HCT116 (cell line): ENCODE data around the gene PRKACG. TPM values are rescaled to one million over a fixed set of nuclear protein-coding genes. Genes with fewer than 3 reads are reported as not detected.

Experiments
- ATAC-seq: fragments of 200-7000 bp; cut with Tn5 transposase; 2 replicates; pipeline ENCODE4 v1.9.1; 2020; ENCODE audit warnings: mild to moderate bottlenecking, moderate library complexity
- BruUV-seq: library from RNA; stranded (reverse); fragments of 400-500 nt; replicated peaks from 2 replicates; lab custom pipeline; 2021; lab: Mats Ljungman, UMichigan
- CTCF ChIA-PET: fragments of 300-600 bp; sonication (Branson Sonifier 250); formaldehyde crosslinking; loops from one replicate; lab custom pipeline; 2021; ENCODE audit warnings: antibody characterized with exemption; lab: Charles Lee
- POLR2A ChIA-PET: fragments of 300-600, 350-600 bp; sonication (Branson Sonifier 250); formaldehyde crosslinking; loops from one replicate; lab custom pipeline; 2021; ENCODE audit warnings: antibody characterized with exemption; lab: Charles Lee
- RAD21 ChIA-PET, 2 experiments: fragments of 300-600 bp; sonication (Branson Sonifier 250); formaldehyde crosslinking; loops; one replicate each; lab custom pipeline; 2023; ENCODE audit warnings: low total read pairs in 2 of 2; ENCODE audit not compliant: uncharacterized antibody in 2 of 2, unreplicated experiment in 2 of 2, low non-redundant PET in 1 of 2; lab: Charles Lee
- DNase-seq: peaks from one replicate; pipeline ENCODE4 v3.0.0-alpha.2; 2010; ENCODE audit warnings: low read depth, low spot score
- H2AFZ ChIP-seq: fragments of 200-600 bp; shearing (Covaris generic), sonication (generic); 2 replicates; pipeline ENCODE4 v1.6.1; 2017; ENCODE audit warnings: low read depth, mixed run types, mixed read lengths, antibody characterized with exemption, low read length; ENCODE audit not compliant: poor library complexity, severe bottlenecking
- H3K27ac ChIP-seq: 2 replicates; pipeline ENCODE4 v1.5.1; 2012; ENCODE audit warnings: low read depth, low read length
- H3K27me3 ChIP-seq: fragments of 200-600 bp; sonication (generic); 2 replicates; pipeline ENCODE4 v1.6.1; 2016; ENCODE audit warnings: mixed run types, low read length, mixed read lengths; ENCODE audit not compliant: insufficient read depth
- H3K36me3 ChIP-seq, 2 experiments: fragments of 200-500 bp in 1 of 2; fragments of 200-600 bp in 1 of 2; sonication (Bioruptor generic) in 1 of 2; sonication (generic) in 1 of 2; 2 replicates each; pipeline versions ENCODE4 v1.5.1 to v1.6.1; 2014 to 2016; ENCODE audit warnings: low read length in 2 of 2, inconsistent platforms in 1 of 2, mixed read lengths in 1 of 2, mixed run types in 1 of 2; ENCODE audit not compliant: insufficient read depth in 2 of 2, control insufficient read depth in 1 of 2
- H3K4me1 ChIP-seq, 2 experiments: fragments of 200-600 bp in 1 of 2; sonication (generic) in 1 of 2; 2 replicates each; pipeline versions ENCODE4 v1.5.1 to v1.6.1; 2012 to 2017; ENCODE audit warnings: low read length in 2 of 2, inconsistent platforms in 1 of 2, mild to moderate bottlenecking in 1 of 2, mixed read lengths in 1 of 2, mixed run types in 1 of 2, moderate library complexity in 1 of 2; ENCODE audit not compliant: insufficient read depth in 2 of 2, control insufficient read depth in 1 of 2
- H3K4me2 ChIP-seq: fragments of 200-600 bp; sonication (generic); 2 replicates; pipeline ENCODE4 v1.6.1; 2017; ENCODE audit warnings: mixed run types, low read length, mixed read lengths
- H3K4me3 ChIP-seq, 2 experiments: fragments of 200-600 bp in 1 of 2; sonication (generic) in 1 of 2; replicated peaks in 1 of 2; 2 replicates each; pipeline ENCODE4 v1.5.1; 2011 to 2016; ENCODE audit warnings: low read length in 2 of 2, control low read depth in 1 of 2, low read depth in 1 of 2, mild to moderate bottlenecking in 1 of 2, mixed read lengths in 1 of 2, mixed run types in 1 of 2
- H3K79me2 ChIP-seq: fragments of 200-600 bp; sonication (generic); 2 replicates; pipeline ENCODE4 v1.6.1; 2017; ENCODE audit warnings: mild to moderate bottlenecking, mixed run types, low read length, moderate library complexity, mixed read lengths; ENCODE audit not compliant: insufficient read depth
- H3K9ac ChIP-seq: fragments of 200-600 bp; sonication (generic); 2 replicates; pipeline ENCODE4 v1.6.1; 2016; ENCODE audit warnings: low read length, mixed read lengths
- H3K9me2 ChIP-seq: fragments of 200-600 bp; sonication (generic), shearing (Covaris generic); 2 replicates; pipeline ENCODE4 v1.6.1; 2017; ENCODE audit warnings: mixed run types, mild to moderate bottlenecking, moderate library complexity; ENCODE audit not compliant: insufficient read depth
- H3K9me3 ChIP-seq, 2 experiments: fragments of 200-500 bp in 1 of 2; fragments of 200-600 bp in 1 of 2; sonication (Bioruptor generic) in 1 of 2; sonication (generic) in 1 of 2; 2 replicates each; pipeline ENCODE4 v1.6.1; 2014 to 2017; ENCODE audit warnings: low read length in 2 of 2, mixed read lengths in 2 of 2, inconsistent platforms in 1 of 2, low read depth in 1 of 2, mild to moderate bottlenecking in 1 of 2, mixed run types in 1 of 2, moderate library complexity in 1 of 2; ENCODE audit not compliant: control insufficient read depth in 1 of 2, insufficient read depth in 1 of 2
- H4K20me1 ChIP-seq: fragments of 200-600 bp; sonication (generic), shearing (Covaris generic); 2 replicates; pipeline ENCODE4 v1.6.1; 2017; ENCODE audit warnings: mixed run types, mild to moderate bottlenecking, moderate library complexity; ENCODE audit not compliant: insufficient read depth
- EGR1 ChIP-seq: IDR thresholded peaks from 2 replicates; pipeline ENCODE4 v1.6.1; 2012; ENCODE audit warnings: low read depth
- EZH2phosphoT487 ChIP-seq: fragments of 200-600 bp; IDR thresholded peaks from 2 replicates; pipeline ENCODE4 v1.6.1; 2018; ENCODE audit warnings: antibody characterized with exemption, borderline replicate concordance
- FOSL1 ChIP-seq: IDR thresholded peaks from 2 replicates; pipeline ENCODE4 v1.6.1; 2012; ENCODE audit warnings: low read depth
- JUND ChIP-seq: IDR thresholded peaks from 2 replicates; pipeline ENCODE4 v1.6.1; 2012
- SIN3A ChIP-seq: IDR thresholded peaks from 2 replicates; pipeline ENCODE4 v1.6.1; 2012; ENCODE audit warnings: low read depth
- TCF7L2 ChIP-seq: IDR thresholded peaks from 2 replicates; pipeline ENCODE4 v1.7.0; 2011; ENCODE audit warnings: borderline replicate concordance, inconsistent platforms; ENCODE audit not compliant: insufficient read depth, insufficient read length; ENCODE audit errors: extremely low read depth
- YY1 ChIP-seq: IDR thresholded peaks from 2 replicates; pipeline ENCODE4 v1.6.1; 2011; ENCODE audit warnings: low read length, low read depth, moderate library complexity, mild to moderate bottlenecking; ENCODE audit not compliant: insufficient replicate concordance; ENCODE audit errors: extremely low read depth
- ZFX ChIP-seq: fragments of 450-650 bp; IDR thresholded peaks from 2 replicates; pipeline ENCODE4 v1.6.1; 2017
- intact Hi-C: fragments of 100-400 bp; cut with micrococcal nuclease; formaldehyde crosslinking; loops from 2 replicates; pipeline ENCODE4 v1.10.0; 2022
- total RNA-seq: library from RNA; stranded (reverse); gene quantifications from one replicate; pipeline ENCODE4 v1.2.1, GENCODE V29; 2021; ENCODE audit not compliant: unreplicated experiment
- TF ChIP-seq, protein P1 (sequence below), 3 experiments: fragments of 200-600 bp in 1 of 3; sonication (generic) in 1 of 3; IDR thresholded peaks in 2 of 3; conservative IDR thresholded peaks in 1 of 3; 2 replicates each; pipeline ENCODE4 v1.5.1; 2012 to 2017; ENCODE audit warnings: low read depth in 2 of 3, low read length in 2 of 3, antibody characterized with exemption in 1 of 3, borderline replicate concordance in 1 of 3, control low read depth in 1 of 3, mild to moderate bottlenecking in 1 of 3, mixed read lengths in 1 of 3, mixed run types in 1 of 3, moderate library complexity in 1 of 3; ENCODE audit not compliant: insufficient read depth in 1 of 3
- TF ChIP-seq, protein P2 (sequence below): IDR thresholded peaks from 2 replicates; pipeline ENCODE4 v1.6.1; 2011; ENCODE audit warnings: mild to moderate bottlenecking, low read length, moderate library complexity; ENCODE audit not compliant: insufficient replicate concordance; ENCODE audit errors: extremely low read depth

Gene PRKACG
- total RNA-seq, 1 experiment from 2014 or later, result not detected

- BruUV-seq, result no TSS peak
- Histone ChIP-seq H3K79me2 (no peaks in the 10 kb centered on the region), H3K4me2 (no peak overlapping the region)
- TF ChIP-seq TCF7L2 (no peak), YY1 (no peak), EGR1 (no peak), ZFX (no peak), SIN3A (no peak), JUND (no peak), EZH2phosphoT487 (no peak), FOSL1 (no peak)
- TF ChIP-seq, protein P1, sequence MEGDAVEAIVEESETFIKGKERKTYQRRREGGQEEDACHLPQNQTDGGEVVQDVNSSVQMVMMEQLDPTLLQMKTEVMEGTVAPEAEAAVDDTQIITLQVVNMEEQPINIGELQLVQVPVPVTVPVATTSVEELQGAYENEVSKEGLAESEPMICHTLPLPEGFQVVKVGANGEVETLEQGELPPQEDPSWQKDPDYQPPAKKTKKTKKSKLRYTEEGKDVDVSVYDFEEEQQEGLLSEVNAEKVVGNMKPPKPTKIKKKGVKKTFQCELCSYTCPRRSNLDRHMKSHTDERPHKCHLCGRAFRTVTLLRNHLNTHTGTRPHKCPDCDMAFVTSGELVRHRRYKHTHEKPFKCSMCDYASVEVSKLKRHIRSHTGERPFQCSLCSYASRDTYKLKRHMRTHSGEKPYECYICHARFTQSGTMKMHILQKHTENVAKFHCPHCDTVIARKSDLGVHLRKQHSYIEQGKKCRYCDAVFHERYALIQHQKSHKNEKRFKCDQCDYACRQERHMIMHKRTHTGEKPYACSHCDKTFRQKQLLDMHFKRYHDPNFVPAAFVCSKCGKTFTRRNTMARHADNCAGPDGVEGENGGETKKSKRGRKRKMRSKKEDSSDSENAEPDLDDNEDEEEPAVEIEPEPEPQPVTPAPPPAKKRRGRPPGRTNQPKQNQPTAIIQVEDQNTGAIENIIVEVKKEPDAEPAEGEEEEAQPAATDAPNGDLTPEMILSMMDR (IDR thresholded peaks at IDR 0.05 in 2 of 3, conservative IDR thresholded peaks at IDR 0.05 in 1 of 3; ENCODE audit: borderline replicate concordance in 1 of 3, insufficient read depth in 1 of 3, low read depth in 2 of 3, low read length in 2 of 3), result no peak
- TF ChIP-seq, protein P2, sequence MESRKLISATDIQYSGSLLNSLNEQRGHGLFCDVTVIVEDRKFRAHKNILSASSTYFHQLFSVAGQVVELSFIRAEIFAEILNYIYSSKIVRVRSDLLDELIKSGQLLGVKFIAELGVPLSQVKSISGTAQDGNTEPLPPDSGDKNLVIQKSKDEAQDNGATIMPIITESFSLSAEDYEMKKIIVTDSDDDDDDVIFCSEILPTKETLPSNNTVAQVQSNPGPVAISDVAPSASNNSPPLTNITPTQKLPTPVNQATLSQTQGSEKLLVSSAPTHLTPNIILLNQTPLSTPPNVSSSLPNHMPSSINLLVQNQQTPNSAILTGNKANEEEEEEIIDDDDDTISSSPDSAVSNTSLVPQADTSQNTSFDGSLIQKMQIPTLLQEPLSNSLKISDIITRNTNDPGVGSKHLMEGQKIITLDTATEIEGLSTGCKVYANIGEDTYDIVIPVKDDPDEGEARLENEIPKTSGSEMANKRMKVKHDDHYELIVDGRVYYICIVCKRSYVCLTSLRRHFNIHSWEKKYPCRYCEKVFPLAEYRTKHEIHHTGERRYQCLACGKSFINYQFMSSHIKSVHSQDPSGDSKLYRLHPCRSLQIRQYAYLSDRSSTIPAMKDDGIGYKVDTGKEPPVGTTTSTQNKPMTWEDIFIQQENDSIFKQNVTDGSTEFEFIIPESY, result no peak
- TF ChIP-seq, all 23 proteins: peak for 0
- ChIA-PET CTCF (no interaction called here), RAD21 (no interaction called here), POLR2A (no interaction called here)
- Histone ChIP-seq H3K36me3 (no peaks in the 10 kb centered on the region), H3K9ac (no peak overlapping the region), H4K20me1 (no peaks in the 10 kb centered on the region), H3K27me3 (peaks cover 22% of the 10 kb centered on the region), H3K27ac (no peak overlapping the region), H3K9me3 (no peaks in the 10 kb centered on the region), H3K4me1 (no peaks in the 10 kb centered on the region), H2AFZ (no peak overlapping the region), H3K4me3 (no peak overlapping the region), H3K9me2 (no peaks in the 10 kb centered on the region)
- intact Hi-C loops, result no loop called here
- ATAC-seq, result no peak
- no peak for DNase-seq
Observed at GRCh38 chr9:68966496-68966944, 47.4 kb downstream of the PRKACG start.
